LoVo (cell line): ENCODE data around the gene VPS52.
"Not testable (repeated sequence)": the region's sequence is repeated elsewhere in the genome, so short reads cannot be mapped to it uniquely, and the experiment has no call there.

Source experiments
- DNase-seq: peaks from one replicate; pipeline ENCODE4 v3.0.0-alpha.2; 2016; ENCODE audit warnings: low spot score

The VPS52 gene

DNA sequence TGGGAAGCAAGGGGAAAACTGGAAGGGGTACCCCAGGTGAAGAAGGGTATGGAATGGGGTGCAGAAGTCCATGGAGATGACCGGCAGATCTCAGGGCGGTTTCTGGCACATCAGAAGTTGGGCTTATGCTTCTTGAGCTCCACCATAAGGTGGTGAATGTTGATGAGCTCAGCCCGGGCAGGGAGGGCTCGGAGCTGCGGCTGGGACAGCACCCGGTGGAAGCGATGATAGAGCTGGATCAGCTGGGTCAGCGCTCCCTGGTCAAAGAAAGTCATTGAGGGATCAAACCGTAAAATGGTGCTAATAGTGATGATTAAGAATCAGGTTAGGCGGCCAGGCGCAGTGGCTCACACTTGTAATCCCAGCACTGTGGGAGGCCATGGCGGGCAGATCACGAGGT, 20.9 kb downstream of the VPS52 start:
- no peak for DNase-seq

DNA sequence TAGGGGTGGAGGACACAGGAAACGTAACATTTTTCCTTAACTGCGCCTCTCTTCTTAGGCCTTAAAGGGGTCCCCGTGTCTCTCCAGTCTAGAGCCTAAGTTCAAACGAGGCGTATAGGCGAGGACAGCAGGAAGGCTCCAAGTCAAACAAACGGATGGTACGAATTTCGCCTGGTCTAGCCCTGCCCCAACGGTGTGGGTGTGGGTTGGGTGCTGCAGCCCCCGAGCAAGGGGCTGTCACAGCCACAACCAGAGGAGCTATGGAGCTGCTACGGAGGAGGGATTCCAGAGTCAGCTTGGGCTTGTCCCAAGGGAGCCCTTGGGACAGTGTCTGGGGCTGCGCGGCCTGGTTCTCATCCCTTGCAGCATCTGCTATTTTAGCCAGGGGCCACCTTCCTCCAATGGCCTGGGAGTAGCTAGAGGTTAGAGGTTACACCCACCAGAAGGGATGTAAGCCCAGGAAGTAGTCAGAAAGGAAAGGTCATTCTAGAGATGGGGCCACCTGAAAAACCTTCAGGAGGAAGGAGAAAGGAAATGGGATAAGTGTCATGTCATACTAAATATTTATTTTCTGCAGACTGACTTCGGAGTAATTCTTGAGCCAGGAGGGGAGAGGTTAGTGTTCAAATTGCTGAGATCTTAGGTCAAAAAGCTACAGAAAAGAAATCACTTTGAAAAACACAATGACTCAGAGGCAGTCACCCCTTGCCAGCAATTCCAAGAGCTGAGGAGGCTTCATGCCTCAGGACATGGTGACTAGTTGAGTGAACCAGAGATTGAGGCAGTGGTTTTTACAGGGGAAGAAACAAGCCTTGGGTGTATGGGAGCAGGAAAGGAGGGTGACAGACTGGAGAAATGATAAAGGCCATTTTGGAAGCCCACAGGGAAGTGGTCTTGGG, 21.7 kb downstream of the VPS52 start:
- DNase-seq: no peak

DNA sequence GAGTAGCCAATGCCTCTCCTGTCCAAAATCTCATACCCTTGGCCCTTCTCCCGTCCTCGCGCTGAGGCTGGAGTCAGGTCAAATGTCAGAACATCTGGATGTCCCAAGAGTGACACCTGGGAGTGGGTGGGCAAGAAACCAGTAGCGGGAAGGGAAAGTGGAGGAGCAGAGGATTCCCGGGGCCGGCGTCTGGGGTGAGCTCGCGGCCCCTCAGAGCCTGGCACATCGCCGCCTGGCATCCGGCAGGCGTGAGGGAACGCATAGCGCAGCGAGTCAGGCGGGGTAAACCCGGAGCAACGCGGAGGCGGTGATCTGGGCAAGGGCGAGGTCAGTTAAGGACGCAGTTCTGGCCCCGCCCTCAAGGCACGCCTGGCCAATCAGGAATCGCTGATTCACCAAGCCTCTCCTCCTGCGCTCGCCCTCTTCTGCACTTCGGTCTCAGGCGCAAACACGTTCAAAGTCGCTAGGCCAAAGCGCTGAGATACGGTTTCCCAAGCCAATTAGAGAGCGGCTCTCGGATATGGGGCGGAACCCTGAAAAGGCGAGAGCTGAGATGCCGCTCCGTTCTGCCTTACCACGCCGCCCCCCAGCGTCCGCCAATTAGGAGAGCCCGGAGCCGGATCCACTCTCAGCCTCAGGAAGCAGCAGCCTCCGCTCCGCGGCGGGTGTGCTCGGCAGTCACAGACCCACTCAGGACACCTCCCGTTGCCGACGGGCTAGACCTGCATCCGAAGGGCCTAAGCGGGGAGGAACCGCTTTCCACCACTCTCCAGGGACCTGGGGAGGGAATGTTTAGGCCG, 22.5 kb downstream of the VPS52 start:
- DNase-seq: peak; percentile 99

DNA sequence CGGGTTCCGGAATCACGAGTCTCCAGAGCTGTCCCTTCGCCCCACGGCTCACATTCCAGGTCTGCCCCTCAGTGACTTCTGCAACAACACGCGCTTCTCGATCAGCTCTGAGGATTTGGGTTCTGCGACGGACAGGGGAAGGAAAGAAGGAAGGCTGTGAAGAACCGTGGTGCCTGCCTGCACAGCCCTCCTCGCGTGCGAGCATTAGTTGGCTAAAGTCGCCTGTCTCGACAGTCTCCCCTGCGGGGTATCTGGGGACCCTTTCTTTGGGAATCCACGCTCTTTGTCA, 23.1 kb downstream of the VPS52 start:
- DNase-seq: no peak

DNA sequence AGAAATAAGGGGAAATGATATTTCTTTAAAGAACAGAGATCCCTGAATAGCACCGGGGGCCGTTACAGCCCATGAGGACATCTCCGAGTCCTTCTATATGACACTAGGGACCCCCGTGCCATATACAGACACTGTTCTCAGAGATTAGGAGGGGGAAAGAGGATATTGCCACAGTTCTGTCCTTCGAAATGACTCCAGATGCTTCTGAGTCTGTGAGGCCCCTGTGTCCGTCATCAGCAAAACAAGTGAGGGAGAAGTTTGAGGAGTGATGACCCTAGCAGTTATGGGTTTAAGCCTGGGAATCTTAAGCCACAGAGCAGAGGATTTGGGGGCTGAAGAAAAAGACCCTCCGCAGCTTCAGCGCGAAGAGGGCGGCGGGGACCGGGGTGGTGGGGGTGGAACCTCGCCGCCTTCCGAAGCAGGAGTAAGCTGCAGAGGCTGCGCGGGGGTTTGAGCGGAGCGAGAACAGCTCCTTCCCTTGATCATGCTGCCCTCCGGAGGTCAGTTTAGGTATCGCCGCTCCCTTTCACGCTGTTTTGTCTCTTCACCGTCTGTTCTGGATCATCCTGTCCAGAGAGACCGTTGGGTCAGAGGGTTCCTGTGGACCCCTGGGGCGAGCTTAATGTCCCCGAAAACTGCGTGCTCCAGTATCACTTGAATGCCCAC, 23.6 kb downstream of the VPS52 start:
- DNase-seq: peak; percentile 83

DNA sequence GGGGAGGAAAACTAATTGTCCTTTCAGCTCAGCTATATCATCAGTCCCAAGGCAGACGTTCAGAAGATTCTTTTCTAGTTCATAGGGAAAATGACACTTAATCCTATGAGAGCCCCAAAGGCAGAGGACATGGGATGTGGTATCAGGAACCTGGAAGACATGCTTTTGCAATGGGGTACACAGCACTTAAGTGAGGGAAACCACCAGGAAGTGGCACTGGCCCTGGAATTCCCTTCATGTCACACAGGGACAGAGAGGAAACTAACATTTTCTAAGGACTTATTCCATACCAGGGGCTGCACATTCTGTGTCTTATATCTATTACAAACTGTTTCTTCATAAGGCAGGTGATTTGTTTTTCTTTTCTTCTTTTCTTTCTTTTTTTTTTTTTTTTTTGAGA, 28.2 kb downstream of the VPS52 start:
- DNase-seq: no peak

DNA sequence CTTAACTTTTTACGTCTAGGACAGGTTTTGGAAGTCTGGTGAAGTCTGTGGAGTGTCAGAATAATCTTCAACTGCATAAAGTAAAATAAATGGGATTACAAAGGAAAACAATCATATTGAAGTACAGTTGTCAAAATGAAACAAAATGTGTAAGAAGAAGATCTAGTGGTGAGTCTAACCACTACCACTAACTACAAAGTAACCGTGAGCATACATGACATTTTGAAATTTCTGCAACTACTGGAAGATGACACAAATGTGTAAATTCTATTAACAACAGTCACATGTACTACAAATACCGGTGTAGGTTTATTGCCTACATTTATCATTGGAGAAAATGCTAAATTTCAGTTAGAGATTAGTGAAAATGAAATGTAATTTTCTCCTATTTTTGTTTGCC, 29.7 kb downstream of the VPS52 start:
- no peak for DNase-seq

DNA sequence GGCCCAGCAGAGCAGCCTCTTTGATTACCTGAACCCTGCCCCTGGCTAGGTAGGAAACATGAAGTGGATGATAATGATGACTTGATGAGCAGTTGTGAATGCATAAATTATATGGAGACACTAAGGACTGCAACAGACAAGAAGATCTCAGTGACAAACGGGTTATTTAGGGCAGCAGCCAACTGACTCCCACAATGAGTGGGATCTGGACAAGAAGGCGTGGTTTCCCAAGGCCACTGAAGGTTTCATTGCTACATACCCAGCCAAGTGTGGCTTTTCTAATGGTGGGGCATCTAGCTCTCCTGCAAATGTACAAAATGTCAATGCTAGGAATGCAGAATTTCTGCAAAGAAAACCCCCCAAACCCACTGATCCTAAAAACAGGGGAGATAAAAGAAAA, 33.9 kb downstream of the VPS52 start:
- no peak for DNase-seq

DNA sequence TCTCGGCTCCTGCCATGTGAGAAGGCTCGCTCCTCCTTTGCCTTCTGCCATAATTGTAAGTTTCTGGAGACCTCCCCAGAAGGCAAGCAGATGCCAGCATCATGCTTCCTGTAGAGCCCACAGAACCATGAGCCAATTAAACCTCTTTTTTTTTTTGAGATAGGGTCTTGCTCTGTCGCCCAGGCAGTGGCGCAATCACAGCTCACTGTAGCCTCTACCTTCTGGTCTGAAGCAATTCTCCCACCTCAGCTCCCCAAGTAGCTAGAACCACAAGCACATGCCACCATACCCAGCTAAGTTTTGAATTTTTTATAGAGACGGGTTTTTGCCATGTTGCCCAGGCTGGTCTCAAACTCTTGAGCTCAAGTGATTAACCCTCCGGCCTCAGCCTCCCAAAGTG, 34.8 kb downstream of the VPS52 start:
- DNase-seq: no peak

DNA sequence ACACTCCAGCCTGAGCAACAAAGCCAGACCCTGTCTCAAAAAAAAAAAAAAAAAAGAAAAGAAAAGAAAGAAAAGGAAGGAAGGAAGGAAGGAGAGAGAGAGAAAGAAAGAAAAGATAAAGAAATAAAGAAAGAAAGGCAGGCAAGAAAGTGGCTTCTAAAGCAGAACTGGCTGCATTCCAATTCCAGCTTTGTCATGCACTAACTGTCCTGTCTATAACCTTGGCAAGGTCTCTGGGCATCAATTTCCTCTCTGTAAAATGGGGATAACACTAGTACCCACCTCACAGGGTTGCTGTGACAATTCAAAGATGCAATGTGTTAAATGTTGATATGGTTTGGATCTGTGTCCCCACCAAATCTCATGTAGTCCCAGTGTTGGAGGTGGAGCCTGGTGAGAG, 35.3 kb downstream of the VPS52 start:
- DNase-seq: no peak

DNA sequence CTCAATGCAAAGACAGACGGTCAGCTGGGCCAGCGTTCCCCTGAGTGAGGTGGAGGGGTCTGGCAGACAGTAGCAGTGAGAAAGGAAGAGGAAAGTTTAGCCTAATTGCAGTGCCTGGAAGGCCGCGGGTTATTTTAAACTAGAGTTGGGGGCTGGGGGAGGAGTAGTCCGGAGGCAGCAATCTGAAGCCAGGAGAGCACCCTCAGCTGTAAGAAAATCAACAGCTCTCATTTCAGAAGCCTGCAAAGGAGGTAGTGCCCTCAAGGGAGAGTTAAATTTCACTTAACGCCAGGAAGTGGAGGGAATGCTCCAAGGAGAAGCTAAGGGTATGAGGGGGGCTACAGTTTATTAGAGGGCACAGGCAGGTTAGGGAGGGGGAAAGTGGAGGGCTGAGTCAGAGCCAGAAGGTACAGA, 36.4 kb downstream of the VPS52 start:
- DNase-seq: no peak

DNA sequence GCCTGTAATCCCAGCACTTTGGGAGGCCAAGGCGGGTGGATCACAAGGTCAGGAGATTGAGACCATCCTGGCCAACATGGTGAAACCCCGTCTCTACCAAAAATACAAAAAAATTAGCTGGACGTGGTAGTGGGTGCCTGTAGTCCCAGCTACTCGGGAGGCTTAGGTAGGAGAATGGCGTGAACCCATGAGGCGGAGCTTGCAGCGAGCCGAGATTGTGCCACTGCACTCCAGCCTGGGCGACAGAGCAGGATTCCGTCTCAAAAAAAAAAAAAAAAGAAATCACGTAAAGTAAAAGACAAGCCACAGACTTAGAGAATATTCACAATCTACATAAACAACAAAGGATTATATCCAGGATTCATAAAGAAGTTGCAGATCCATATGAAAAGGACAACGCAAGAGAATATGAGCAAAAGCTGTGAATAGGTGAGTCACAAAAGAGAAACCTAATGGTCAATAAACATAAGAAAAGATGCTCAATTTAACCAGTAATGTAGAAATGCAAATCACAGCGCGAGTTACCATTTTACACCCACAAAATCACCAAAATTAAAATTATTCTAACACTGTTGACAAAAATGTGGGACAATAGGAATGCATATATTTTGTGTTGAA, 45.1 kb downstream of the VPS52 start:
- DNase-seq: not testable (repeated sequence)

DNA sequence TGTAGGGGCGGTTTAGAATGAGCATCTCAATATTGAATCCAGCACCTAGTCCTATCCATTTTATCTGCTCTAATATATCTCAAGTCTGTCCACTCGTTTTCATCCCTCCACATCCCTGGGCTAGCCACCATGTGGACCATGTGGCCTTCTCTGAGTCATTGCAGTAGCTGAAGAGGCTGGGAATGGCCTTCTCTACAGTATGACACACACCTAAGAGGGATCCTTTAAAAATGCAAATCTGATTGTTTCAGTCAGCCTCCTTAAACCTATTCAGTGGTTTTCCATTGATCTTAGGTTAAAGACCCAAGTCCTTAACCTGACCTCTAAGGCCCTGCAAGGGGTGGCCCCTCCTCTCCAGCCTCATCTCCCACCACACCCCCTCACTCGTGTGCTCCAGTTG, 54.0 kb downstream of the VPS52 start:
- no peak for DNase-seq

DNA sequence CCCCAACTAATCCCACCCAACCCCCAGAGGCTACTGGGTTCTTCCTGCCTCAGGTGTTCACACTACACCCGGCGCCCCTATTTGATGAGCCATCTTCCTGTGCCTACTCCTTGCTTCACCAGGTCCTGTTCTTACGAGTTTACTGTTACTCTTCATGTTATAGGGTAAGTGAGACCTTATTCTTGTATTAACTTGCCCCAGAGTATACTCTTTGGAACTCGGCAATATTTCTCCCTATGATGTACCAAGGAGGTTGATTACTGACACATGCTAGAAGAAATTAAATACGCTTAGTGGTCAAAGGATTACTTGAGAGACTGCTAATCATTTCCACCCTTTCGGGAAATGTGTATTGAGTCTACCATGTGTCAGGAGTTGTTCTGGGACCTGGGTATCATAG, 54.4 kb downstream of the VPS52 start:
- no peak for DNase-seq

DNA sequence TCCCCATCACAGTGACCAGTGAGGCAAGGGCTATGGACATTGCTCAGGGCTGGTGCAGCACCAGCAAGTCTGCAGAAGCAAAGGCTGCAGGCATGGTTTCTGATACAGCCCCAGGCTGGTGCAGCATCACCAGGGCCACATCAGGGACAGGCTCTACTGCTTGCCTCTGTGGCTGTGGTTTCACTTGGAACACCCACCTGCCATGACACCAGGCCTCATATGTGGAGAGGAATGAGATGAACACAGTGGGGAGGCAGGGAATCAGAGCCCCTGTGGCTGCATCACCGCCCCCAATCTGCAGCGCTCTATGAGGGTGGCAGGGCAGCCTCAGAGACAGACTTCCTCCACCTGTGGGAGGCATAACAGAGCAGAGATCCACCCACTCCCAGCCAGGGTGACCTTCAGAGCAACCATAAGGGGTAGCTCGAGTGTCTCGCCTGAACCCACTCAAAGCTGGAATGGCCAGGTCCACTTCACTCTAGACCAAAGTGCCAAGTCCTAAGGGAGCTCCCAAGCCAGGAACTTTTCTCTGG, 55.5 kb downstream of the VPS52 start:
- DNase-seq: no peak

DNA sequence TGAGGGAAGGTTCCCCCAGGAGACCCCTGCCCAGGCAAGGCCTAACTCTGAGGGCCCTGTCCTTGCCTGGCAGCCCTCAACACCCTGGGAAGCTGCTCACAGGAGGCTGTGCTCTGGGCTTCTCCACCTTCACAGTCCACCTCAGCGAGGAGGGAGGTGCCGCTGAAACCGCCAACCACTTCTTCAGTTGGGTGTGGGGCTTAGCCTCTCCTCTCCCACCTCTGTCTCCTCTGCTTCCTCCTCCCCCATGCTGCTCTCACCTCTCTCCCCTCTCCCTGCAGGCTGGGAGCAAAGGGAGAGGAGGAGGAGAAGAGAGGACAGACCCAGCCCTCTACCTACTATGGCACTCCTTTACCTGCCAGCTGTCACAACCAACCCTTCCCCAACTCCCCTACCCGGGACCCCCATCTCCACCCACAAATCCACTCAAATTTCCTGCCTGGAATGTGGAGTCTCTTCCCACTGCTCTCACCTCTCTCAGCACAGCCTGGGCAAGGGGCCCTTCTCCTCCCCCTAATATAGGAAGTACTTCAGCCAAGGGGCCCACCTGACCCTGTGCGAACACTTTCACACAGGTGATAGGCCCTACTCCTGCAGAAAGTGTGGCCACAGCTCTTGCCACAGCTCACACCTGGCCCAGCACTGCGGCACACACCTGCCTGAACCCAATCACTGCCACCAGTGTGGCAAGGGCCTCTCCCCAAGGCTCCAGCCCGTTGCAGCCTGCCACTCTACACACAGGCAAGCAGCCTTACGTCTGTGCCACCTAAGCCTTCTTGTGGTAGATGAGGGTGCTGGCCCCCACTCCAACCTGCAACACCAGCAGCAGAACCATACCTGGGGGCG, 56.2 kb downstream of the VPS52 start:
- no peak for DNase-seq

DNA sequence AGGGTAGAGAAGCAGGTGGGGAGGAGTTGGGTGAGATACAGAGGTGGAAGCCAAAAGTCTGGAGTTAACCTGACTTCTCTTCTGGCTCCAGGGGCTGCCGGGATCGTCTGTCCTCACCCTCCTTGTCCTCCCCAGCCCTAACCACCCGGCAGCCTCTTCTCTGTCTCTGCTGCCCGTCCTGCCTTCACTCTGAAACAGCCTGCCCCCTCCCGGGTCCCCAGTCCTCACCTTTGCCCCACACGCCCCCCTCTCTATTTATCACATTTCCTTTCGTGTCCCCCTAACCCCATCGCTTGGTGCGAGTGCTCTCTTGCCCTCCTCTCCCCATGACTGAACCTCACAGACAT, 57.7 kb downstream of the VPS52 start:
- DNase-seq: no peak

DNA sequence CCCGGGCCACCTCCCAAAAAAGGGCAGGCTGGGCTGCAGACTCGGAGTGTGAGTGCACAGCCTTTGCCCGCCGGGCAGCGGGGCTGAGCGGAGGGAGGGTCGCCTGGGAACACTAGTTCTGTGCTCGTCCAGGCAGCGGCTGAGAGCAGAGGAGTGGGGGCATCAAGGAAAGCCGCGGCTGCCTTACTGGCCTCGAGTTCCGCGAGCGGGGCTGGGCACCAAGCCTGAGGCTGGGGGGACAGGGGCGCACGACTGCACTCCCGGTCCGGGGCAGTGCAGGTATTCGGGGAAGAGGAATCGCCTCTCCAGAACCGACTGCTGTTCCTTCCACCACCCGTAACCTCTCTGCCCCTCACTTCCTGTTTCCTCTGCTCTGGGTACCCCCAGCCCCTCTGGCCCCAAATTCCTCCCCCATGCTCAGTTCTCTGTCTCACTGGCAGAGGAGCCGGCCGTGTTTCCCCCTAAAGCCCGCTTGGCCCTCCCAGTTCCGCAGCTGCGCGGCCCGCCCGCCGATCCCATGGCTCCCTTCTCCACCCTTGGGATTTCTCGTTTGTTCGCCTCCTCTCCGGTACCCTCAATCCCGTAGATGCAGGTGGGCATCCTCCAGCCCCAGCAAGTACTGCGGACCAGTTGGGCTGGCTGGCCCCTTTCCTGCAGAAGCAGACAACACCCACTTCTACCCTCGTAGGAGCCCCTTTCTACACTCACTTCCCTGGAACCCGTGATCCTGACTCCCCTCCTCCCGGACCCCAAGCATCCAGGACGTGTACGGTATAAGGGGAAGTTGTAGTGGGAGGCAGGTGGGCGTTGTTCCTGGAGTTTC, 58.3 kb downstream of the VPS52 start:
- no peak for DNase-seq

DNA sequence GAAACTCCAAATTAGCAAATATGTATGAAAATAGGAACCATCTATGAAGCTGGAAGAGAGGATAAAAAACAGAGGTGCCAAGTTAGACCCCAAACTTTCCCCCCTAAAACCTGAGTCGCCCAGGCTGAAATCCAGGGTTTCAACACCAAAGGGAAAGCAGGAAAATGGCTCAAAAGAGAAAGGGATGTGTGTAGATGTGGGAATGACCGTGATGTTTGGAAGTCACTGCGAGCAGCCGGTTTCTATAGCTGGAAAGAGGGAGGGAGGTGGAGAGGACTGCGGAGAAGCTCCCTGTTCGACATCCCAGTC, 58.9 kb downstream of the VPS52 start:
- DNase-seq: no peak

DNA sequence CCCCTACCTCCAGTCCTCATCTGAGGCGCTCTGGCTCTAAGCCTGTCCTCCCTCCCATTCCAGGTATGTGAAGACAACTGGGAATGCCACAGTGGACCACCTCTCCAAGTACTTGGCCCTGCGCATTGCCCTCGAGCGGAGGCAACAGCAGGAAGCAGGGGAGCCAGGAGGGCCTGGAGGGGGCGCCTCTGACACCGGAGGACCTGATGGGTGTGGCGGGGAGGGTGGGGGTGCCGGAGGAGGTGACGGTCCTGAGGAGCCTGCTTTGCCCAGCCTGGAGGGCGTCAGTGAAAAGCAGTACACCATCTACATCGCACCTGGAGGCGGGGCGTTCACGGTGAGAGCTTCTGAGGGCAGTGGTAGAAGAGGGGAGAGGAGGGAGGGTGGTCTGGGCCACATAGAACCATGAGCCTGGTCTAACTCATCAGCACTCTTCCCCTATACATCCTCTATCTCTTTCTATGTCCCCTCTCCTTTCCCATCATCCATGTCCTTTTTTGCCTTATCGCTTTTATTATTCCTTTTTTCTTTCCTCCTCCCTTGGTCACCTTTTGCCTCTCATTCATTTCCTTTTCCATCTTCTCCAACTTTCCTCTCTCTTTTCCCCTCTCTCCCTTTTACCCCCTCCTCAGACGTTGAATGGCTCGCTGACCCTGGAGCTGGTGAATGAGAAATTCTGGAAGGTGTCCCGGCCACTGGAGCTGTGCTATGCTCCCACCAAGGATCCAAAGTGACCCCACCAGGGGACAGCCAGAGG, 59.8 kb downstream of the VPS52 start:
- no peak for DNase-seq
